Mesothelial cell of epicardium (in vitro differentiated cells): ENCODE data around the gene ZNF771. TPM values are rescaled to one million over a fixed set of nuclear protein-coding genes. Genes with fewer than 3 reads are reported as not detected.

Source experiments
- DNase-seq, 2 experiments: peaks; one replicate each; pipeline ENCODE4 v3.0.0; 2021; ENCODE audit warnings: low spot score in 2 of 2; ENCODE audit not compliant: unreplicated experiment in 2 of 2
- H3K27ac Mint-ChIP-seq: 2 replicates; pipeline ENCODE4 v1.8.0; 2021; ENCODE audit warnings: mixed read lengths
- H3K27me3 Mint-ChIP-seq: 2 replicates; pipeline ENCODE4 v1.8.0; 2021; ENCODE audit warnings: low read depth, mixed read lengths
- H3K36me3 Mint-ChIP-seq: 2 replicates; pipeline ENCODE4 v1.8.0; 2021; ENCODE audit warnings: mixed read lengths
- H3K4me1 Mint-ChIP-seq: 2 replicates; pipeline ENCODE4 v1.8.0; 2021; ENCODE audit warnings: mixed read lengths
- H3K4me3 Mint-ChIP-seq: 2 replicates; pipeline ENCODE4 v1.8.0; 2021; ENCODE audit warnings: mild to moderate bottlenecking, moderate library complexity, mixed read lengths
- H3K9me3 Mint-ChIP-seq: 2 replicates; pipeline ENCODE4 v1.8.0; 2021; ENCODE audit warnings: mixed read lengths
- CTCF ChIP-seq: fragments of 200-600 bp; sonication (generic); IDR thresholded peaks from one replicate; pipeline ENCODE4 v1.5.0; 2021; ENCODE audit warnings: antibody characterized with exemption; ENCODE audit not compliant: unreplicated experiment
- total RNA-seq: library from RNA; stranded (reverse); gene quantifications from 3 replicates; pipeline ENCODE4 v1.2.1, GENCODE V29; 2021

ZNF771 gene
- total RNA-seq, 1 donor from 2014 or later, result 10.7 TPM

DNA sequence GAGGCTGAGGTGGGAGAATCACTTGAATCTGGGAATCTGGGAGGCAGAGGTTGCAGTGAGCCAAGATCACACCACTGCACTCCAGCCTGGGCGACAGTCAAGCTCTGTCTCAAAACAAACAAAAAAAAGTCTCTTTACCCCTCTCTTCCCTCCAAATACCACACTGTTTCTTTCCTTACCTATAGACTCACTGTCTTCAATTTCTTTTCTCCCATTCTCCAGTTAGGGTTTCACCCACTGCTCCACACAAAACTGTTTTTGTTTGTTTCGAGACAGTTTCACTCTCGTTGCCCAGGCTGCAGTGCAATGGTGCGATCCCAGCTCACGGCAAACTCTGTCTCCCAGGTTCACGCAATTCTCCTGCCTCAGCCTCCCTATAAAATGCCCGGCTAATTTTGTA, 46.2 kb upstream of the ZNF771 start:
- H3K4me1 Mint-ChIP-seq, result peaks cover 1% of the 10 kb centered on the region
- H3K27ac Mint-ChIP-seq, result no peak overlapping the region

GRCh38 chr16:30365200-30365599, 42.2 kb upstream of the ZNF771 start:
- no peak overlapping the region for H3K27ac Mint-ChIP-seq
- H3K4me3 Mint-ChIP-seq, result no peak overlapping the region

More for the DNA sequence above, 46.2 kb upstream of the ZNF771 start:
- Mint-ChIP-seq H3K36me3 (peaks cover 26% of the 10 kb centered on the region), H3K4me3 (no peak overlapping the region), H3K27me3 (no peaks in the 10 kb centered on the region), H3K9me3 (no peaks in the 10 kb centered on the region)
- TF ChIP-seq CTCF, result no peak
- DNase-seq, result no peak

DNA sequence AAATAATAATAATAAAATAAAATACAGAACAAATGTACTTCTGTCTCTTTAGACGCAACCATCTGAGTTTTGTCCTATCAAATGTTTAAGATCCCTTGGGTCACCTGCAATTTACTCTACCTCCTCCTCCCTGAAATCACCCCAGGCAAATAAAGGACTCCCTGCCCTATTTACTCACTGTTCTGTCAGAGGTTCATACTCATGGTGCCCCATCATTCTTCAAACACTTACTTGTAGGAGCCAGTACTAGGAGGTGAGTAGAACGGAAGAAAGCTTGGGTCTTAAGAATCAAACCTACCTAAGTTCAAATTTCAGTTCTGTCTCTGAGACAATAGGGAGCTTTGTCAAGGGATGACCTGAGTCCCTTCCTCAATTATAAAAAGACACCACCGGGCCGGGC, 40.9 kb upstream of the ZNF771 start:
- Mint-ChIP-seq H3K27ac (peak overlapping the region; percentile 45), H3K4me3 (peak overlapping the region; percentile 88), H3K27me3 (peaks cover 3% of the 10 kb centered on the region)

More at GRCh38 chr16:30365200-30365599, 42.2 kb upstream of the ZNF771 start:
- Mint-ChIP-seq H3K27me3 (no peaks in the 10 kb centered on the region), H3K9me3 (no peaks in the 10 kb centered on the region), H3K4me1 (peaks cover 30% of the 10 kb centered on the region), H3K36me3 (peaks cover 24% of the 10 kb centered on the region)
- TF ChIP-seq CTCF, result no peak
- DNase-seq, result no peak

GRCh38 chr16:30367349-30368009, 39.9 kb upstream of the ZNF771 start:
- TF ChIP-seq CTCF, result no peak
- DNase-seq, result no peak
- Mint-ChIP-seq H3K27ac (peak overlapping the region; percentile 45), H3K4me1 (peaks cover 45% of the 10 kb centered on the region), H3K36me3 (peaks cover 17% of the 10 kb centered on the region), H3K27me3 (peaks cover 3% of the 10 kb centered on the region), H3K9me3 (no peaks in the 10 kb centered on the region), H3K4me3 (peak overlapping the region; percentile 88)

More for the DNA sequence above, 40.9 kb upstream of the ZNF771 start:
- Mint-ChIP-seq H3K36me3 (peaks cover 21% of the 10 kb centered on the region), H3K9me3 (no peaks in the 10 kb centered on the region), H3K4me1 (peaks cover 36% of the 10 kb centered on the region)
- DNase-seq, result no peak
- no peak for TF ChIP-seq CTCF

DNA sequence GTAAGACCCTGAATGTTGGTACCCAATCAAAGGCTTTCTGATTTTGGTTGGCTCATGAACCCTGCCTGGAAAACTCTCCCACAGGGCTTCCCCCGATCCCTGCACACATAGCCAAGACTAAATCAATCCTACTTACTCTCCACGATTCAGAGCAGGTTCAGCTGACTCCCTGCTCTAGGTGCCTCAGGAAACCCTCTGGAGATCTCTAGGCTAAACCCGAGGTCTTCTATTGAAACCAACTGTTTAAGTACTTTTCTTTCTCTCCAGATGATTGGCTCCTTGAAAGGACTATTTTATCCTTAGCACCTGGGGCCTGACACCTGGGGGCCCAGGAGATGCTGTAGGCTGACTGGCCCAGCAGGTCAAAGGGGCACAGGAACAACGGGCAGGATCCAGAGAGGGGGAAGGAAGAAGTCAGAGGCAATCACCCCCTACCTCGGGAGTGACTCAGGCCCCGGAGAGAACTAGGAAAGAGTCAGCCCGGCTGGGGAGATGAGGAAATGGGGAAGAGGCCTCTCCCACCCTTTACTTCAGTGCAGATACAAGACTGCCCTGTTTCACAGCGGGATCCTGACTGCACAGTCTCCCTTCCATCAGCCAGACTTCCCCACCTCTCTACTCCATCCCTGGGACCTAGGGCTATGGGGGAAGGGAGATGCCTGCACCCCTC, 39.1 kb upstream of the ZNF771 start:
- Mint-ChIP-seq H3K4me3 (peak overlapping the region; percentile 88), H3K4me1 (peaks cover 49% of the 10 kb centered on the region), H3K27ac (peak overlapping the region; percentile 44), H3K9me3 (no peaks in the 10 kb centered on the region), H3K36me3 (peaks cover 13% of the 10 kb centered on the region), H3K27me3 (peaks cover 3% of the 10 kb centered on the region)
- no peak for TF ChIP-seq CTCF
- DNase-seq, result no peak
